GM10248 (cell line): ENCODE data around the gene AKIP1.
A peak's percentile ranks its signal among the peaks of the same experiment; 100 is the strongest.

Source experiments
- CTCF ChIA-PET: fragments of 300-600 bp; sonication (Branson Sonifier 250); formaldehyde crosslinking; extraction: SDS; loops from one replicate; lab custom pipeline; 2021; ENCODE audit warnings: antibody characterized with exemption; lab: Yijun Ruan, JAX
- POLR2A ChIA-PET: fragments of 350-650 bp; sonication (Branson Sonifier 250); formaldehyde crosslinking; extraction: SDS; loops from one replicate; lab custom pipeline; 2020; ENCODE audit warnings: antibody characterized with exemption; lab: Yijun Ruan, JAX
- DNase-seq: peaks from one replicate; pipeline ENCODE4 v3.0.0; 2012; ENCODE audit errors: extremely low spot score
- CTCF ChIP-seq: IDR thresholded peaks from 2 replicates; pipeline ENCODE4 v1.5.1; 2012; ENCODE audit warnings: mild to moderate bottlenecking, low read depth; ENCODE audit errors: extremely low read depth, missing control alignments, control extremely low read depth

Gene AKIP1

GRCh38 chr11:8947230-8947943 lies 36.4 kb downstream of the AKIP1 start:
- no peak for TF ChIP-seq CTCF
- DNase-seq, result no peak
- CTCF ChIA-PET, result interaction anchor here (1.1 to 13.3 kb wide), 5 partner anchors 9 to 33 kb away, joined by 3 to 102 read pairs (median 6); no protein-coding TSS in a partner anchor
- POLR2A ChIA-PET, result no interaction called here

- no peak for TF ChIP-seq CTCF
- no peak for DNase-seq
- POLR2A ChIA-PET, result no interaction called here
- CTCF ChIA-PET, result interaction anchor here (1.2 to 13.3 kb wide), 4 partner anchors 9 to 34 kb away, joined by 3 to 102 read pairs (median 6); no protein-coding TSS in a partner anchor
Observed at GRCh38 chr11:8948886-8949285, 37.9 kb downstream of the AKIP1 start.

GRCh38 chr11:8956860-8957259 lies 45.9 kb downstream of the AKIP1 start:
- ChIA-PET CTCF (interaction anchor here (8.2 kb wide), 1 partner anchor 12 kb away, joined by 102 read pairs; the partner anchor contains the start of gene ASCL3), POLR2A (no interaction called here)
- no peak for DNase-seq
- TF ChIP-seq CTCF, result no peak

- peak; percentile 58 for TF ChIP-seq CTCF
- POLR2A ChIA-PET, result interaction anchor here (0.5 to 1.1 kb wide), 3 partner anchors 119 to 273 kb away, joined by 4 to 8 read pairs (median 5); no protein-coding TSS in a partner anchor
- DNase-seq, result peak; percentile 82
- CTCF ChIA-PET, result interaction anchor here (0.7 to 8.2 kb wide), 46 partner anchors 8 to 696 kb away, joined by 3 to 102 read pairs (median 4); partner anchors contain the start of genes ASCL3, C11orf16, LMO1 and RPL27A
Observed at GRCh38 chr11:8959546-8960166, 48.7 kb downstream of the AKIP1 start.

GRCh38 chr11:8961401-8961800 lies 50.4 kb downstream of the AKIP1 start:
- no peak for TF ChIP-seq CTCF
- ChIA-PET POLR2A (interaction anchor here (0.6 kb wide), 1 partner anchor 84 kb away, joined by 4 read pairs; no protein-coding TSS in a partner anchor), CTCF (interaction anchor here (1.0 to 8.2 kb wide), 6 partner anchors 17 to 177 kb away, joined by 3 to 102 read pairs (median 4); partner anchors contain the start of gene ASCL3)
- DNase-seq, result no peak

GRCh38 chr11:8962841-8963240 lies 51.9 kb downstream of the AKIP1 start:
- DNase-seq, result no peak
- no peak for TF ChIP-seq CTCF
- CTCF ChIA-PET, result interaction anchor here (1.0 kb wide), 1 partner anchor 177 kb away, joined by 3 read pairs; no protein-coding TSS in a partner anchor
- POLR2A ChIA-PET, result no interaction called here
